GM18873 (cell line): Measurements from ENCODE around the gene TBPL2.
"Not testable (repeated sequence)": the region's sequence is repeated elsewhere in the genome, so short reads cannot be mapped to it uniquely, and the experiment has no call there.

ENCODE experiments used
- ATAC-seq: cut with Tn5 transposase; IDR thresholded peaks from one replicate; pipeline ENCODE4 v1.9.1; 2021; ENCODE audit warnings: mild to moderate bottlenecking, moderate library complexity, moderate number of reproducible peaks; ENCODE audit not compliant: unreplicated experiment, low FRiP score

TBPL2 gene

DNA sequence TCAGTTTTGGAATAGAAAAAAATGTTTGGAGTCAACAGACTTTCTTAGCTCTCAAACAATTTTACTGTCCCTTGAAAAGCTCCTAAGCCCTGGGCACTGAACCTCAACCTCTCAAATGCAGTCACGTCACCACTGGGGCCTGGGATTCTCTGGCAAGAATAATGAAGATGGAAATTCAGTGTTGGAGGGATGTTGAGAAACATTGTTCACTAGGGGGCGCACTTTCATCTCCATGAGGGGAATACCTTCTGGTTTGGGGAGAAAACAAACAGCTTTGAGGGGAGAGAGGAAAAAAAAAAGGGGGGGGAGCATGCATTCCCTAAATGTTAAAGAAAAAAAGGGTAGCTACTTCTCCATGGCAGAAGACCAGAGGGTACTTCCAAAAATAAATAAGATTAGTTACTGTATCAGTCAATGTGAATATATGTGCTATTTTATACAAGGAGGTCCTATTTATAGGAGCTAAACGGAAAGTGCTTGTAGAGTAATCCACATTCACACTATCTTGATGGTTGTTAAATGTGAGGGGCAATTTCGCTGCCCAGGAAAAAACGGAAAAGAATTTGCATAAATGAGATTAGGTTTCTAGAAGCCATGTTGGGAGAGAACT is 5.8 kb upstream of the TBPL2 start:
- no peak for ATAC-seq

GRCh38 chr14:55441286-55441685 is 870 bp upstream of the TBPL2 start:
- ATAC-seq: no peak

DNA sequence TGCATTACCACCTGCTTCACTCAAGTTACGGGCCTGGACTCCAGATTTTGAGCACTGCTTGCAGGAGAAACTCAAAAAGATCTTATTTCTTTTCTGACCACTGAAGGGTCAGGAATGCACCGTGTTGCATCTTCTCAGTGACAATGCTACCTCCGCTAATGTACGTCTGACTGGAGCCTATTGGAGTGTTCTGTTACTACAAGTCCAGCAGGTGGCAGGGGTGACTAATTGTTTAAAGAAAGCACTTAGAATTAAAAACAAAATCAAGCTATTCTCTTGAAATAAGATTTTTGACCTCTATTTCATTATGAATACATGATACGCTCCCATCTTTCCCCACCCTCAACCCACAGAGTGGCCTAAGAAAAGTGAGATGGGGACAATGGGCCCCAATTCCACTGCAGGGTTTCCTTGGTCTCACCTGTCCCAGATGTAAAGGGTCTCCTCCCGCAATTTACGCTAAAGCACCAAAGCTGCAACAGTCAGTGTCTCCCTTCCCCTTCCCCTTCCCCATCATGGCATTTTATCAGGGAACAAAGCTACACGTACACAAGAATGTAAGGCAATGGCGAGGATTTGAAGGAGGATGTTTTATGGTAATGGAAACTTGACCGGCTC is 2.2 kb downstream of the TBPL2 start:
- ATAC-seq: no peak

DNA sequence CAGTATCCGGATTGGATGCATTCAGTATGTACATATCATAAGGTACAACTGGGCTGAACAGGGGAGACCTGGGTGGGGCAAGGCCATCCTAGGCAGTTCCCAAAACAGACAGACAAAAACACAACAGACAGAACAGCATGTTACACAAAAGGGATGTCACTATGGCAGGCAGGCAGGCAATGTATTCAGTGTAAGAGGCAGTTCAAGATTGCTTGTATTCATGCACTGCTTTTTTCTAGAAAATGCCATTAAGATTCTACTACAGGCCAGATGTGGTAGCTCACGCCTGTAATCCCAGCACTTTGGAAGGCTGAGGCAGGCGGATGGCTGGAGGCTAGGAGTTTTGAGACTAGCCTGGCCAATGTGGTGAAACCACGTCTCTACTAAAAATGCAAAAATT is 3.5 kb downstream of the TBPL2 start:
- no peak for ATAC-seq

- no peak for ATAC-seq
Measured at GRCh38 chr14:55436519-55436918, 3.9 kb downstream of the TBPL2 start.

DNA sequence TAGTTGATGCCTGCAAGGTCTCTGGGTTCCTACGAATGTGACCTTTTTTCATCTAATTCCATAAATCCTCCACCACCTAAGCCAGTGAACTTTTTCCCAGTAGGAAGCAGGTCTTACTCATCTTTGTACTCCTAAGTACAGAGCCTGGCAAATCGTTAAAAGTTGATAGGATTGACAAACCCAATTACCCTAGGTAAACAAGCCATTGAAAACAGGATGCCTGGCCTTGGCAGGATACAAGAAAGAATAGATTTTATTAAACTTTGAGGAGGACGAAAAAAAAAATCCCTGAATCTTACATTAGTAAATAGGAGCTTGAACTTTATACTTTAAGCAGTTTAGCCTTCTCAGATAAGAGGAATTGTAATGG is 5.6 kb downstream of the TBPL2 start:
- ATAC-seq: no peak

DNA sequence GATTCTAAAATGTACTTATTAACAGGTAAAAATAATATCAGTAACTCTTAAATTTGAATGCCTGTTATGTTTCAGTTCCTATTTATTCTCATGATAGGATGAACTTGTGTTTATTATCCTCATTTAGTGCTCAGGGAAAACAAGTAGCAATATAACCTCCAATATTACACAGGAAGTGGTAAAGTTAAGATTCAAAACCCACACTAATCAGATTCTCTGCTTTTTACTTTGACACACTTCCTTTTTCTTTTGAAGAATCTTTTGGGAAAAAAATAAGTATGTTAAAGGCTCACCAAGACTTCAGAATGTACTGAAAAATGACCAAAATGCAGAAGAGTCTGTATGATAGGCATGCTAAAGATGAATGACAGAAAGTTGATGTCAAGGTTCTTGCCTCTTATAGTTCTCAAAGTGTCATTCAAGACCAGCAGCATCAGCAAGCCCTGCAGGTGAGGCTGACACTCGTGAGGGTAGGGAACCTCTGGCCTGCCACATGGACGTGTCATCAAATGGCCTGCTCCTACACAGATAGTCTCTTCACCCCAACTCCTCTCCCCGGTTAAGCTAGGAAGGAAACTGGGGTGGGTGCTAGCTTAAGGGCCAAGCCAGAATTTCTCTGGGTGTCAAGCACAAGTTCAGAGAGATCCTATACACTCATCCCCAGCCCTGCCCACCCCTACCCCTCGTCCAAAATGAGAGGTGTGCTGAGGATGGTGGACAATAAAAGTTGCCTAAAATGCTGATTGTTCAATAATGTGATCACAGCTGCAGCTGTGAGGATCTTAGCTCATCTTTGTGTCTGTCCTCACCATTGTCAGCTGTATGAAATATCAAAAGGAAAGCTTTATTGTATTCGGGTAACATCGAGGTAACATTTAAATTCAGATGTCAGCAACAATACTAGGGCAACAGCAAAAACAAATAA is 6.3 kb downstream of the TBPL2 start:
- no peak for ATAC-seq

GRCh38 chr14:55432628-55433027 is 7.8 kb downstream of the TBPL2 start:
- ATAC-seq: no peak

DNA sequence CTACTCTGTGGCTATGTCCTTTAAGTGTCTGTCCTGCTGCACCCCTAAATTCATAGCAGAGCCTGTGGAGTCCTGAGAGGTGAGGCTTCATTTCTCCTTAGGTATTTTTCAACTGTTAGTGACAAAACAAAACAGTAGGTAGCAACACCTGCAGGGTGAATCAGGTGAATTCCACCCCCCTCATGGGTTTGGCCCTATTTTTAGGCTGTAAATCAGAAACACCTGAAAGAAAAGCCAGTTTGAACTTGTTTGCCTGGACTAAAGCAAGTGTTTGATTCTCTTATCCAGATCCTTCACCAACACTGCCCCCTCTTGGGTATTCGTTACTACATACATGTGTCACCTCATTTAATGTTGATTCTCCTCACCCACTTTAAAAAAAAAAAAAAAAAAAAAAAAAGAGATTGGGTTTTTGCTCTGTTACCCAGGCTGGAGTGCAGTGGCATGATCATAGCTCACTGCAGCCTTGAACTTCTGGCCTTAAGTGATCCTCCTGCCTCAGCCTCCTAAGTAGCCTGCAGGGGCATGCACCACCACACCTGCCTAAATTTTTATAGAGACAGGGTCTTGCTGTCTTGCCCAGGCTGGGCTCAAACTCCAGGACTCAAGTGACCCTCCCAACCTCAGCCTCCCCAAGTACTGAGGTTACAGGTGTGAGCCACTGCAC is 10.3 kb downstream of the TBPL2 start:
- no peak for ATAC-seq

DNA sequence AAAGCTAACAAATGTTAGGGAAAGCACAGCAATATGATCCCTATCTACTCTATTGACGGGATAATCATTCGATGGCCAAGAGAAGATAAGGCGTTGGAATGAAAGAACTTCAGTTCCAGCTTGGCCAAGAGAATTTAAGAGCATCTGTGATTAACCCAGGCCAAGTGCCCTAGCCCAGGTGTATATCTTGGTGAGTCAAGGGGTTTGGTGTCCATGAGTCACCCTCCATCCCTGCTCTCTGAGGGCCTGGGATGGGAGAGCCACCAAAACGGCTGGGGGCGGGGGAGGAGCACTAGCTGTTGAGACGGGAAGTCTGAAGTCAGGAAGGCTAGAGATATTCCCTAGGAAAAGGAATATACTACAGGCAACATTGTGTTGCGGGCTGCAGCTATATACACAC is 13.0 kb downstream of the TBPL2 start:
- no peak for ATAC-seq

- no peak for ATAC-seq
Measured at GRCh38 chr14:55426891-55427290, 13.5 kb downstream of the TBPL2 start.

GRCh38 chr14:55425091-55425490 is 15.3 kb downstream of the TBPL2 start:
- no peak for ATAC-seq

- no peak for ATAC-seq
Measured at GRCh38 chr14:55423969-55424368, 16.4 kb downstream of the TBPL2 start.

DNA sequence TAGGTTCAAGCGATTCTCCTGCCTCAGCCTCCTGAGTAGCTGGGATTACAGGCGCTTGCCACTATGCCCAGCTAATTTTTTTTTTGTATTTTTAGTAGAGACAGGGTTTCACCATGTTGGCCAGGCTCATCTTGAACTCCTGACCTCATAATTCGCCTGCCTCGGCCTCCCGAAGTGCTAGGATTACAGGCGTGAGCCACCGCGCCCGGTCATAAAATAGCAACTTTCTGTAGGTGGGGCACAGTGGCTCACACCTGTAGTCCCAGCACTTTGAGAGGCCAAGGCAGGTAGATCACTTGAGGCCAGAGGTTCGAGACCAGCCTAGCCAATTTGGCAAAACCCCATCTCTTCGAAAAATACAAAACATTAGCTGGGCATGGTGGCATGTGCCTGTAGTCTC is 18.1 kb downstream of the TBPL2 start:
- ATAC-seq: not testable (repeated sequence)

DNA sequence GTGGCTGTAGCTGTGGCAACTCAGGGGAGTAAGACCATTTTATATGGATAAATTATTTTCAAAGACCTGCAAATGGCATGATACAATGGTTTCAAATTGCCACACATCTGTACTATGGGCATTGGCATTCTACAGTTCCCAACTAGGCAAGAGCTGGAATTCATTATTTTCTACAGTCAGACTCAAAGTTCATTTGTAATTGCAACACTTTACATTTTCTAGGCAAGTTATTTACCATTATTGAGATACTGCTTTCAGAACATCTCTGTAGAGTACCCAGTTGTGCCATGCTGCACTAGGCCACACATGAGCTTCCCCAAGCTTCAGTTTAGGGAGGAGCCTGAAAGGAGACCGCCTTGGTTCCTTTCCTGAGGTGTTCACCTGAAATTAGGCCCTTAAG is 20.8 kb downstream of the TBPL2 start:
- ATAC-seq: no peak

- ATAC-seq: no peak
Measured at GRCh38 chr14:55418411-55418810, 22.0 kb downstream of the TBPL2 start.

GRCh38 chr14:55417955-55418354 is 22.5 kb downstream of the TBPL2 start:
- ATAC-seq: no peak

GRCh38 chr14:55416866-55417265 is 23.6 kb downstream of the TBPL2 start:
- ATAC-seq: no peak

DNA sequence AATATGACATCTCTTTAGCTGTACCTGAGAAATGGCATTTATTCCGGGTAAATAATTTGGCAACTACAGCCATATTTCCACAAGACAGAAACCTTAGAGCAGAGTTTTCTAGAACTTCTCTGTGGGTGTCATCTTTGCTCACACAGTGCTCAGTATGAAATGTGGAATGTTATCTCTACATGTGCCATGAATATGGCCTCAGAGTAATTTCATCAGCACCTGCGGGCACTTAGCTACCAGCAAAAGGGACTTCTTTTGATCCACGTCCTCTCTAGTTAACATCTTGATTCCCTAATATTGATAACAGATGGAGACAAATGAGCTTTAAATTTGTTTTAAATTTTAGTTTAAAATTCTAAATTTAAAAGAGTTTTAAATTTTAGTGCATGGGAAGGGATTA is 25.9 kb downstream of the TBPL2 start:
- no peak for ATAC-seq

GRCh38 chr14:55412676-55413075 is 27.7 kb downstream of the TBPL2 start:
- no peak for ATAC-seq
